GM12874 (cell line): ENCODE measurements around the gene ARAP2.

Experiments
- TF ChIP-seq, protein P1 (sequence below): IDR thresholded peaks from 2 replicates; pipeline ENCODE4 v1.5.1; 2011; ENCODE audit warnings: low read depth, mild to moderate bottlenecking, control low read depth, low read length, moderate library complexity; ENCODE audit not compliant: insufficient read depth

ARAP2 gene

DNA sequence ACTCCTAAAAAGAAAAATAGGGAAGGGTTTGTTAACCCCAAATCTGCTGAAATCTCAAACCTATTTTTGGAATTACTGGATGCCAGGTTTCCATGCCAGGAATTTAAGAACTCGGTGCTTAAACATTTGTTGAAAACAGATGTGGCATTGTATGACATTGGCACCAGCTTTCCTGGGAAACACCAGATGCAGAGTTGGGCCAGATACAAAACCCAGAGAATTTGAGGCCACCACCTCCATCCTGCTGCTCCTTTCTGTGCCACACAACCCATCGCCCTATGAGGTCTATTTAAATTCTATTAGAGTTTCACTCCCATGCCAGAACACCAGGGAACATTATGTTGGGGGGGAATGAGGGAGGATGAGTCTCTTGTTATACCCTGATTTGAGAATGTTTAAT, 71.7 kb downstream of the ARAP2 start:
- TF ChIP-seq, protein P1, sequence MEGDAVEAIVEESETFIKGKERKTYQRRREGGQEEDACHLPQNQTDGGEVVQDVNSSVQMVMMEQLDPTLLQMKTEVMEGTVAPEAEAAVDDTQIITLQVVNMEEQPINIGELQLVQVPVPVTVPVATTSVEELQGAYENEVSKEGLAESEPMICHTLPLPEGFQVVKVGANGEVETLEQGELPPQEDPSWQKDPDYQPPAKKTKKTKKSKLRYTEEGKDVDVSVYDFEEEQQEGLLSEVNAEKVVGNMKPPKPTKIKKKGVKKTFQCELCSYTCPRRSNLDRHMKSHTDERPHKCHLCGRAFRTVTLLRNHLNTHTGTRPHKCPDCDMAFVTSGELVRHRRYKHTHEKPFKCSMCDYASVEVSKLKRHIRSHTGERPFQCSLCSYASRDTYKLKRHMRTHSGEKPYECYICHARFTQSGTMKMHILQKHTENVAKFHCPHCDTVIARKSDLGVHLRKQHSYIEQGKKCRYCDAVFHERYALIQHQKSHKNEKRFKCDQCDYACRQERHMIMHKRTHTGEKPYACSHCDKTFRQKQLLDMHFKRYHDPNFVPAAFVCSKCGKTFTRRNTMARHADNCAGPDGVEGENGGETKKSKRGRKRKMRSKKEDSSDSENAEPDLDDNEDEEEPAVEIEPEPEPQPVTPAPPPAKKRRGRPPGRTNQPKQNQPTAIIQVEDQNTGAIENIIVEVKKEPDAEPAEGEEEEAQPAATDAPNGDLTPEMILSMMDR, result no peak

DNA sequence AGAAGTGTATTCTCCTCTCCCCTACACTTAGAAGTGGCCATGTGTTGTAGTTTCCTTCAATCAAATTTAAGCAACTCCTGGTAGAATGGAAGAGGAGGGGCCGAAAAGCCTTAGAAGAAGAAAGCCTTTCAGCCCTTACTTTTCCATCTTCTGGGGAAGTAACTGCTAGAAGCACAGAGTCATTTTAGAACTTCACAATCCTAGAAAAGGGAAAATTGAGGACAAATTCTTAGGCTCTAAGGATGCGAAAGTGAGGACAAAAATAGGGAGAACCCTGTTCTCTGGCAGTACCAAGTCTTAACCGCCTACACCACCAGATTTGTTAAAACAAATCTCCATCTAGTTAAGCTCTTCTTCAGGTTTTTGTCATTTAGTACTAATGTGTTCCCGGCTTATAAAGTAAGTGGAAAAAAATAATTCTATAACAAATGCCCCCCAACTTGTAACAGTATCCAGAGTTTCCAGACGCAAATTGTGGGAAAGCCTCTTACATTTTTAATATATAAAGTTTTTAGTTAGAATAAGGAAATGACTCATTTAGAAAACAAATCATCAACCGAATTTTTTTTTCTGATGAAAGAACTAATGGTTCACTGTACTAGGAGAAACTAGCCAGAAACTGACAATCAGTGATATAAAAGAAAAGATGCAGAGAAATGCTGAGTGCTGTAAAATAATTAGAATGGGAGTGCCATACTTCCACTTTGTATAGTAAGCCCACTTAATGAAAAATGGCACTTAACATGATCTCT, 76.0 kb downstream of the ARAP2 start:
- TF ChIP-seq, protein P1, result no peak

DNA sequence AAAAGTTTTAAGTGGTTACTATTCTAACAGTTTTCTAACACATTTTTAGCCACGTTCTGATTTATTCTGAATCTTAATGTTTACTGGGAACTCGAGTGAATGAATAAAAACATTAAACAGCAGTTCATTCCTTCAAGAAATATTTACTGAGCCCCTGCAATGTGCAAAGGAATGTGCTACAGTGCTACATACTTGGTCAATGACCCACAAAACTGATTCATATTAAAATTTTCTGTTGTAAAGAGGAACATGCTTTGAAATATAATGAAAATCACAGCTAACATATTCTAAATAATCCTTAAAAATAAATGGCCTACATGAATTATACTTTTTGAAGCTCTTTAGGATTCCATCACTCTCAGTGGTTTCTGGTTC, 78.7 kb downstream of the ARAP2 start:
- TF ChIP-seq, protein P1, result no peak

DNA sequence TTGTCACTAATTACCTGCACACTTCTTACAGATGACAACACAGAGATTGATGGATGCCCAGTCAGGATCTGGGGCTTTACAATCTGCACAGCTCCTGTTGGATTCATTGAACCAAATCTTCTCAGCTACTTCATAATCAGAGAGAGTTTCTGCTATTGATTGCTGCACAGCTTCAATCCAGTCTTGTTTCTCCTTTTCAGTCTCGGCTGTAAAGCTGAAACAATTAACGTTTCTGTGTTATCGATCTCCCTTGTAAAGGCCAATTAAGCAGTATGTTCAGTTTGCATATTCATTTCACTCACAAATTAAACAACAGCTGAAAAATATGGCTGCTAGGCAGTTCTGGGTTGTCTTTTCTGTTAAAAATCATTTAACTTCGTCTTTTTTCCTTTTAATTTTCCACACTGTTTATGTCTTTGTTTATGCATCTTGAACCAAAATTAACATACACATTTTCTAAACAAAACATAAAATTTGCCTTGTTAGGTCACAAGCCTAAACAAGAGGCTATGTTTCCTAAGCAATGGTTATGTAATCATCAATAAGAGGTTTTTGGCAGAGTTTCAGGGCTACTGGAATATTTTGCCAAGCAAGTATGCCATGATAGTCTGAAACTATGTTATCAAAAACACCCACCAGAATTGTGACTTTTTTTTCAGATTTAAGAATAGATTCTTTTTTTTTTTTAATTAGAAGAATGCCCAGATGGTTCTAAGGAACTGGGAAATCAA, 79.2 kb downstream of the ARAP2 start:
- TF ChIP-seq, protein P1, result no peak

DNA sequence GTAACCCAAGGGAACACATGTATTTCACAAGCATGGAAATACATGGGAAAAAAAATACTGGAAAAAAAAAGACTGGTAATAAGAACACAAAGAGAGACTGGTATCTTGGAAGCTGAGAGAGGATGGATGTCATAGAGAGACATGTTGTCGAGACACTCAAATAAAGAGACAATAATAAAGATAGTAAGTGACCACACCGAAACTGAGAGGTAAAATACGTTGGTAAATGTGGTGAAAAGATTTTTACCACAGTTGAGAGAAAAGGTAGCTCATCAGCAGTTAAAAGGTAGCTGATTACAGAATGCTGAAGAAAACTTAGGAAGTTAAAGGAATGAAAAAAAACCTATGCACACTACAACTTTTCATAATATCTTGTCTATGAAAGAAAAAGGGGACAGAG, 81.1 kb downstream of the ARAP2 start:
- TF ChIP-seq, protein P1, result no peak

DNA sequence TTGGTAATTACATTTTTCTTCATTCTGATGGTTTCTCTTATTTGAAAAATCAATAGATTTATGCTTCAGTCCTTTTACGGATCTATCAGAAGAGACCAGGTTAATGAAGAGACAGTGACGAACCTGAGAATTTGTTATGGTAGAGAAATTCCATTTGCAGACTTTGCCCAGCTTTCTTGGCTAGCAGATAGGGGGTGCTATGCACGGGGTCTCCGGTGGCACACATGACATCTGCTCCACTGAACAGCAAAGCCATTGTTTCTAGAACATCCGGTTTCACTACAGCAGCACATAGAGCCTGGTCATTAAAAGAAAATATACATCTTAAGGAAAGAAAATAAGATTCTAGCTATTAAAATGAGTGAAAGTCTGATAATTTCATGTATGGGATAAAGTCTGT, 85.1 kb downstream of the ARAP2 start:
- TF ChIP-seq, protein P1, result 0 out of 2 replicates have a peak, but pooled peaks have one; percentile 14

DNA sequence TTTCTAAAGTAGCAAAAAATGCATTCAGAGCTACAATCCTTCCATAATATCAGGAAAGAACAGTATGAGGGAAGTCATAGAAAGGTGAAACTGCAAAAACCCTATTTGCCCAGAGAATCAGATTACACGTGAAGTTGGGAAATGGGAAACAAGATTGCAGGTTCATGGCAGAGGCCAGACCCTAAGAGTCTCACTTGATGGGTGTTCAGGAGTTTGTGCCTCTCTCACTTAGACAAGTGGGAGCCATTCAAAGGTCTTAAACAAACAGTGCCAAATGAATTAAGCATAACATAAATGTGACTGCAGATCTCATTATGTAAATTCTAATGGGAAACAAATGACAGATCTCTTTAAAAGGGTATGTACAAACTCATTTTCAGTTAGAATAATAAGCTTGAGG, 91.6 kb downstream of the ARAP2 start:
- TF ChIP-seq, protein P1, result no peak
